Measurements from ENCODE around the gene KIF12. TPM values are rescaled to one million over a fixed set of nuclear protein-coding genes. Genes with fewer than 3 reads are reported as not detected.

The KIF12 gene
- total and polyA plus RNA-seq, 12 donors, result 0.10 to 0.56 (median 0.30) TPM; not detected in 6

DNA sequence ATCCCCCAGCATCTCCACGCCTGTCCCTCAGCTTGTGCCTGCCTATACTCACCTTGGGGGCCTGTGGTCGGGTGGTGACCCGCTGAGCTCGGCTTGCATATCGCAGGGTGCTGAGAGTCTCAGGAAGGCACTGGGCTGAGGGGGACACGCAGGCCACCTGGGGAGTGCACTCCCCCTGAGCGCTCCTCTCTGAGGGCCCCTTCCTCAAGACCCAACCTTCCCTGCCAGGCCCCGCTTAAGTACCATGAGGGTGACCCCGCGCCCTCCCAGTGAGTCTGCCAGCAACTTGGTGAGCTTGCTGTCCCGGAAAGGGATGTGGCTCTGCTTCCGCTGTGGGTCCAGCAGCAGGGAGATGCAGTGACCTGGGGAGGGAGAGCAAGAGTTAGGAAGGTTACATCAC is 4.1 kb downstream of the KIF12 start:
- intact Hi-C loops (cut with DNase I), result no loop called here
- Histone ChIP-seq H3K36me3 (replicated peaks in 1 of 2) (no peaks in the 10 kb centered on the region), H3K9me3 (replicated peaks in 1 of 3) (no peaks in the 10 kb centered on the region), H3K4me1 (replicated peaks in 1 of 2) (peaks cover 0 to 8% of the 10 kb centered on the region in 2 donors), H3K4me3 (no peak overlapping the region), H3K27ac (no peak overlapping the region), H3K27me3 (peaks cover 10% of the 10 kb centered on the region)
- 95 to 97% (median 96%) methylated on average over 8 to 12 of the region's 12 CpGs for WGBS, 4 donors
- TF ChIP-seq POLR2A (IDR thresholded peaks at IDR 0.05), result no peak
- TF ChIP-seq, protein P1, sequence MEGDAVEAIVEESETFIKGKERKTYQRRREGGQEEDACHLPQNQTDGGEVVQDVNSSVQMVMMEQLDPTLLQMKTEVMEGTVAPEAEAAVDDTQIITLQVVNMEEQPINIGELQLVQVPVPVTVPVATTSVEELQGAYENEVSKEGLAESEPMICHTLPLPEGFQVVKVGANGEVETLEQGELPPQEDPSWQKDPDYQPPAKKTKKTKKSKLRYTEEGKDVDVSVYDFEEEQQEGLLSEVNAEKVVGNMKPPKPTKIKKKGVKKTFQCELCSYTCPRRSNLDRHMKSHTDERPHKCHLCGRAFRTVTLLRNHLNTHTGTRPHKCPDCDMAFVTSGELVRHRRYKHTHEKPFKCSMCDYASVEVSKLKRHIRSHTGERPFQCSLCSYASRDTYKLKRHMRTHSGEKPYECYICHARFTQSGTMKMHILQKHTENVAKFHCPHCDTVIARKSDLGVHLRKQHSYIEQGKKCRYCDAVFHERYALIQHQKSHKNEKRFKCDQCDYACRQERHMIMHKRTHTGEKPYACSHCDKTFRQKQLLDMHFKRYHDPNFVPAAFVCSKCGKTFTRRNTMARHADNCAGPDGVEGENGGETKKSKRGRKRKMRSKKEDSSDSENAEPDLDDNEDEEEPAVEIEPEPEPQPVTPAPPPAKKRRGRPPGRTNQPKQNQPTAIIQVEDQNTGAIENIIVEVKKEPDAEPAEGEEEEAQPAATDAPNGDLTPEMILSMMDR (IDR thresholded peaks at IDR 0.05), result no peak
- DNase-seq, result no peak

DNA sequence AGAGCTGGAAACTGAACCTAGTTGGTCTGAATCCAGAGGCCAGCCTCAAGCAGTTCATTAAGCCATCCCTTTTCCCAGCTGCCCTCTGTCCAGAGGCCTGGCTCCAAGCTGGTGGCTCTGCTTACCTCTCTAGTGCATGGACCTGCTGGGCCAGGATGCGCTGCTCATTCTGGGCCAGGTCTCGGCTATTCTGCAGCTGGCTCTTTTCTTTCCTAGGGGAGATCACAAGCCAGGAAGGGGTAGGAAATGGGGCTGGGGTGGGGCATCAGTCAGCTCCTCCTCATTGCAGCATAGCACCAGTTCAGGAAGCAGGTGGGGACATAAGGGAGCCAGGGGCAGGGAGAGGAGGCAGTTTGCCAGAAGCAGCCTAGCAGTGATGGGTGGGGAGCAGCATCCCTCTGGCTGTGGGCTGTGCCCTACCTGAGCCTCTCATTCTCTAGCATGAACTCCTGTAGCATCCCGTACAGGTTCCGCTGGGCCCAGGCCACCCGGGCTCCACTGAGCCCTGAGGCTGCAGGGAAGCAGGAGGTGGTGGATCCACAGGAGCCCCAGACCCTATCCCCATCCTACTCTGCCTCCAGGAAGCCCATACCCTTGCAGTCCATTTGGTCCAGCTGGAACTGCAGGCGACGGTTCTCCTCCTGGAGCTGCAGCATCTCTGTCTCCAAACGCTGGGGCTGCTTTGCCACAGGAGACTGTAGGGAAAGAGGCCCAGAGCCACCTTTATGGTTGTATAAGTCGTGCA is 5.2 kb downstream of the KIF12 start:
- H3K27me3 ChIP-seq, result peaks cover 9% of the 10 kb centered on the region
- 94 to 96% (median 95%) methylated on average over 6 to 9 of the region's 9 CpGs for WGBS, 4 donors
- H3K4me1 ChIP-seq (replicated peaks in 1 of 2), result peaks cover 0 to 8% of the 10 kb centered on the region in 2 donors
- H3K36me3 ChIP-seq (replicated peaks in 1 of 2), result no peaks in the 10 kb centered on the region
- no peak overlapping the region for H3K27ac ChIP-seq
- no peak overlapping the region for H3K4me3 ChIP-seq
- no peak for TF ChIP-seq POLR2A (IDR thresholded peaks at IDR 0.05)
- TF ChIP-seq, protein P1 (IDR thresholded peaks at IDR 0.05), result no peak
- H3K9me3 ChIP-seq (replicated peaks in 1 of 3), result no peaks in the 10 kb centered on the region
- intact Hi-C loops (cut with DNase I), result no loop called here
- DNase-seq, result no peak

- Histone ChIP-seq H3K27me3 (peaks cover 7% of the 10 kb centered on the region), H3K4me3 (no peak overlapping the region), H3K4me1 (replicated peaks in 1 of 2) (peaks cover 0 to 6% of the 10 kb centered on the region in 2 donors), H3K27ac (no peak overlapping the region), H3K36me3 (replicated peaks in 1 of 2) (no peaks in the 10 kb centered on the region), H3K9me3 (replicated peaks in 1 of 3) (no peaks in the 10 kb centered on the region)
- intact Hi-C loops (cut with DNase I), result no loop called here
- no peak for DNase-seq
- TF ChIP-seq, protein P1 (IDR thresholded peaks at IDR 0.05), result no peak
- no peak for TF ChIP-seq POLR2A (IDR thresholded peaks at IDR 0.05)
- WGBS, 4 donors, result 73 to 95% (median 86%) methylated on average over 4 of the region's 4 CpGs
Observed at GRCh38 chr9:114093031-114093471, 6.0 kb downstream of the KIF12 start.

GRCh38 chr9:114092336-114092735 is 6.8 kb downstream of the KIF12 start:
- Histone ChIP-seq H3K27me3 (no peaks in the 10 kb centered on the region), H3K27ac (no peak overlapping the region), H3K9me3 (replicated peaks in 1 of 3) (no peaks in the 10 kb centered on the region), H3K4me3 (no peak overlapping the region), H3K4me1 (replicated peaks in 1 of 2) (no peaks in the 10 kb centered on the region), H3K36me3 (replicated peaks in 1 of 2) (no peaks in the 10 kb centered on the region)
- DNase-seq, result no peak
- TF ChIP-seq, protein P1 (IDR thresholded peaks at IDR 0.05), result no peak
- no peak for TF ChIP-seq POLR2A (IDR thresholded peaks at IDR 0.05)
- intact Hi-C loops (cut with DNase I), result no loop called here
- 84 to 100% (median 88%) methylated on average over 3 to 4 of the region's 4 CpGs for WGBS, 4 donors
